Thyroid gland (tissue), 4 donors: Measurements from ENCODE around the gene LRRC59. TPM values are rescaled to one million over a fixed set of nuclear protein-coding genes. Genes with fewer than 3 reads are reported as not detected.

Source experiments
- DNase-seq, 2 donors: peaks; one replicate each; pipeline ENCODE4 v3.0.0-alpha.2; 2019
- H3K27ac ChIP-seq, 3 donors: fragments of 200-600 bp; sonication (generic); 1 replicate in 2 of 3; 2 replicates in 1 of 3; pipeline ENCODE4 v1.5.1; 2016 to 2019; ENCODE audit warnings: mild to moderate bottlenecking in 1 of 3, moderate library complexity in 1 of 3
- H3K27me3 ChIP-seq: fragments of 200-600 bp; sonication (generic); one replicate; pipeline ENCODE4 v1.5.1; 2019
- H3K36me3 ChIP-seq, 2 donors: fragments of 200-600 bp; sonication (generic); one replicate each; pipeline ENCODE4 v1.5.1; 2016 to 2019
- H3K4me1 ChIP-seq, 2 donors: fragments of 200-600 bp; sonication (generic); one replicate each; pipeline ENCODE4 v1.5.1; 2017 to 2019
- H3K4me3 ChIP-seq, 3 donors: fragments of 200-600 bp; sonication (generic); replicated peaks in 1 of 3; 1 replicate in 2 of 3; 2 replicates in 1 of 3; pipeline ENCODE4 v1.5.1; 2016; ENCODE audit warnings: mild to moderate bottlenecking in 1 of 3
- H3K9me3 ChIP-seq: fragments of 200-600 bp; sonication (generic); one replicate; pipeline ENCODE4 v1.5.1; 2017
- CTCF ChIP-seq, 6 experiments: fragments of 200-600 bp in 3 of 6; fragments of 450-650 bp in 3 of 6; sonication (generic) in 3 of 6; IDR thresholded peaks; one replicate each; pipeline ENCODE4 v1.5.1; 2016 to 2019; ENCODE audit warnings: antibody characterized with exemption in 6 of 6, mild to moderate bottlenecking in 2 of 6, inconsistent platforms in 1 of 6, moderate library complexity in 1 of 6
- POLR2A ChIP-seq, 2 donors: fragments of 450-650 bp; IDR thresholded peaks; one replicate each; pipeline ENCODE4 v1.6.1; 2017; ENCODE audit warnings: antibody characterized with exemption in 2 of 2, mild to moderate bottlenecking in 2 of 2, moderate library complexity in 1 of 2
- WGBS, 2 donors: methylation state at CpG; one replicate each; pipeline ENCODE4 v1.1.5; 2017; 5-methylcytosine and 5-hydroxymethylcytosine counted together
- intact Hi-C: fragments of 100-400 bp; cut with DNase I; formaldehyde crosslinking; loops from one replicate; pipeline ENCODE4 v1.15.1; 2023
- total RNA-seq, 4 donors: library from RNA; depleted of rRNA; stranded (reverse); fragments of >200 nt; gene quantifications; one replicate each; pipeline ENCODE4 v1.2.3, GENCODE V29; 2016

The LRRC59 gene
- total RNA-seq, 4 donors from 2014 or later: 57.4 to 91.0 (median 77.5) TPM

DNA sequence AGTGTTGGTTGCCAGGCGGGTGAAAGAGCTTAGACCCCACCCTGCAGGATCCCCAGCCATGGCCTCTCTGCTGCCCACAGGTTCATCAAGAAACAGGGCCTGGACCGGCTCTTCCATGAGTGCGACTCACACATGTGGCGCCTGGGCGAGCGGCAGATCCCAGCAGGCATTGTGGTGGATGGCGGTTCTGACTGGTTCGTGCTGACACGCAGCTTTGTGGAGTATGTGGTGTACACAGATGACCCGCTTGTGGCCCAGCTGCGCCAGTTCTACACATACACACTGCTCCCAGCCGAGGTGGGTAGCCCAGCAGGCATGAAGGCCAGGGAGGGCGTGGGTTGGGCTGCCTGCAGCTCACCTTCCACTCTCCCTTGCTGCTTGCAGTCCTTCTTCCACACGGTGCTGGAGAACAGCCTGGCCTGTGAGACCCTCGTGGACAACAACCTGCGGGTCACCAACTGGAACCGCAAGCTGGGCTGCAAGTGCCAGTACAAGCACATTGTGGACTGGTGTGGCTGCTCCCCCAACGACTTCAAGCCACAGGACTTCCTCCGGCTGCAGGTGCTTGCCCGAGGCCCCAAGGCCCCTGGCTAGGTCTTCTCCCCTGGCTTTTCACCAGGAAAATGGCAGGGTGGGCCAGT is 41.5 kb downstream of the LRRC59 start:
- intact Hi-C loops: no loop called here
- no peak overlapping the region for H3K27ac ChIP-seq

DNA sequence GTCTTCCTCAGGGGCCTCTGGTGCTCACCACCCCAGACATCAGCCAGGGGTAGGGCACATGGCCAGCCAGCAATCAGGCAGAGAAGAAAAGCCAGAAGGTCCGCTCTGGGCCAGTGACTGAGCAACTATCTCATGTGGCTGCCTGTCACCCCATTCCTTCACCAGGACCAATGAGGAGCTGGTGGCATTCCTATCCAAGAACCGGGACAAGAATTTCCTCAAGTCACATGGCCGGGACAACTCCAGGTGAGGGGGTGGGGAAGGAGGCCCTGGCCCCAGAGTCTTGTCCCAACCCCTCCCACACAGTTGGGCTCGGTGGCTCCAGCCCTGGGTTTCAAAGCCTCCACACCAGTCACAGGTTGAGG is 42.0 kb downstream of the LRRC59 start:
- no peaks in the 10 kb centered on the region for H3K9me3 ChIP-seq
- TF ChIP-seq CTCF (IDR thresholded peaks at IDR 0.05) (no peak), POLR2A (IDR thresholded peaks at IDR 0.05) (no peak)
- H3K4me1 ChIP-seq: no peaks in the 10 kb centered on the region
- no peak overlapping the region for H3K4me3 ChIP-seq
- DNase-seq: no peak
- intact Hi-C loops: no loop called here
- no peak overlapping the region for H3K27ac ChIP-seq
- H3K27me3 ChIP-seq: no peaks in the 10 kb centered on the region
- WGBS, 2 donors: 88 to 90% methylated on average over 1 to 4 of the region's 4 CpGs
- H3K36me3 ChIP-seq: peaks cover 24 to 40% of the 10 kb centered on the region in 2 donors

More for the DNA sequence above, 41.5 kb downstream of the LRRC59 start:
- 88 to 95% methylated on average over 15 to 16 of the region's 20 CpGs for WGBS, 2 donors
- Histone ChIP-seq H3K9me3 (no peaks in the 10 kb centered on the region), H3K36me3 (peaks cover 24 to 40% of the 10 kb centered on the region in 2 donors), H3K27me3 (no peaks in the 10 kb centered on the region), H3K4me3 (no peak overlapping the region), H3K4me1 (no peaks in the 10 kb centered on the region)
- DNase-seq: no peak
- TF ChIP-seq POLR2A (IDR thresholded peaks at IDR 0.05): no peak
- no peak for TF ChIP-seq CTCF (IDR thresholded peaks at IDR 0.05)

DNA sequence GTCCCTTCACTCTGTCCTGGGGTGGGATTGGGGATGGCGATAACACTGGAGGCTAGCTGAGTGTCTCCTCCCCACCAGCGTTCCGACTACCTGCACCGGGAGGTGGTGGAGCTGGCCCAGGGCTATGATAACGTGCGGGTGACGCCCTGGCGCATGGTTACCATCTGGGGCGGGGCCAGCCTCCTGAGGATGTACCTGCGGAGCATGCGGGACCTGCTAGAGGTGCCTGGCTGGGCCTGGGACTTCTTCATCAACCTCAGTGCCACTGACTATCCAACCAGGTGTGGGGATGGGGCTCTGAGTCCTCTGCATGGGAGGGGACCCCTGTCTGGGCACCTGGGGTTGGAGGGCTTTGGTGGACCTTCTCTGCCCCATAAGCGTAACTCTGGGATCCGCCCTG is 42.5 kb downstream of the LRRC59 start:
- H3K27me3 ChIP-seq: no peaks in the 10 kb centered on the region
- H3K27ac ChIP-seq: no peak overlapping the region
- no peak for DNase-seq
- 97 to 100% methylated on average over 2 to 8 of the region's 13 CpGs for WGBS, 2 donors
- intact Hi-C loops: no loop called here
- TF ChIP-seq POLR2A (IDR thresholded peaks at IDR 0.05) (no peak), CTCF (IDR thresholded peaks at IDR 0.05) (no peak)
- peaks cover 24 to 37% of the 10 kb centered on the region in 2 donors for H3K36me3 ChIP-seq
- no peaks in the 10 kb centered on the region for H3K9me3 ChIP-seq
- H3K4me3 ChIP-seq: no peak overlapping the region
- no peaks in the 10 kb centered on the region for H3K4me1 ChIP-seq

GRCh38 chr17:50354198-50354597 is 43.1 kb downstream of the LRRC59 start:
- H3K36me3 ChIP-seq: peaks cover 24 to 36% of the 10 kb centered on the region in 2 donors

More at GRCh38 chr17:50354198-50354597, 43.1 kb downstream of the LRRC59 start:
- 93 to 94% methylated on average over 13 to 15 of the region's 15 CpGs for WGBS, 2 donors
- no peak for TF ChIP-seq CTCF (IDR thresholded peaks at IDR 0.05)
- TF ChIP-seq POLR2A (IDR thresholded peaks at IDR 0.05): no peak
- no peak for DNase-seq
- H3K4me3 ChIP-seq: no peak overlapping the region
- no peaks in the 10 kb centered on the region for H3K27me3 ChIP-seq
- no peaks in the 10 kb centered on the region for H3K4me1 ChIP-seq
- no peaks in the 10 kb centered on the region for H3K9me3 ChIP-seq
- no peak overlapping the region for H3K27ac ChIP-seq
- intact Hi-C loops: no loop called here
